NCI-H146 treated with DMSO at 0.1 percent for 48 hours (cell line): Measurements from ENCODE around the gene MACC1.
"Not testable (repeated sequence)": the region's sequence is repeated elsewhere in the genome, so short reads cannot be mapped to it uniquely, and the experiment has no call there.

ENCODE experiments used
- DNase-seq: peaks from one replicate; lab custom pipeline; 2025; ENCODE audit not compliant: unreplicated experiment; lab: John Stamatoyannopoulos, UW

The MACC1 gene

DNA sequence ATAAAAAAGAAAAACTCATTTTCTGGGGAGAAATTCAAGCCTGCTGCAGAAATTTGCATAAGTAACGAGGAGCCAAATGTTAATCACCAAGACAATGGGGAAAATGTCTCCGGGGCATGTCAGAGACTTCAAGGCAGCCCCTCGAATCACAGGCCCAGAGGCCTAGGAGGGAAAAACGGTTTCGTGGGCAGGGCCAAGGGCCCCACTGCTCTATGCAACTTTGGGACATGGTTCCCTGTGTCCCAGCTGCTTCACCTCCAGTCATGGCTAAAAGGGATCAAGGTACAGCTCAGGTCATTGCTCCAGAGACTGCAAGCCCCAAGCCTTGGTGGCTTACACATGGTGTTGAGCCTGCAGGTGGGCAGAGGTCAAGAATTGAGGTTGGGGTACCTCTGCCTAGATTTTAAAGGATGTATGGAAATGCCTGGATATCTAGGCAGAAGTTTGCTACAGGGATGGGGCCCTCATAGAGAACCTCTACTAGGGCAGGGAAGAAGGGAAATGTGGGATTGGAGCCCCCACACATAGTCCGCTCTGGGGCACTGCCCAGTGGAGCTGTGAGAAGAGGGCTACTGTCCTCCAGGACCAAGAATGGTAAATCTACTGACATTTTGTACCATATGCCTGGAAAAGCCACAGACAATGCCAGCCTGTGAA, 8.4 kb downstream of the MACC1 start:
- DNase-seq = no peak

DNA sequence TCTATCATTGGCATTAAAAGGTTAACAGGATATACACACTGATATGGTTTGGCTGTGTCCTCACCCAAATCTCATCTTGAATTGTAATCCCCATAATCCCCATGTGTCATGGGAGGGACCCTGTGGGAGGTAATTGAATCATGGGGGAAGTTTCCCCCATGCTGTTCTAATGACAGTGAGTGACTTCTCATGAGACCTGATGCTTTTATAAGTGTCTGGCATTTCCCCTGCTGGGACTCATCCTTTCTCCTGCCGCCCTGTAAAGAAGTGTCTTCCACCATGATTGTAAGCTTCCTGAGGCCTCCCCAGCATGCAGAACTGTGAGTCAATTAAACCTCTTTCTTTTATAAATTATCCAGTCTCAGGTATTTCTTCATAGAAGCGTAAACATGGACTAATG, 9.4 kb downstream of the MACC1 start:
- DNase-seq = not testable (repeated sequence)

DNA sequence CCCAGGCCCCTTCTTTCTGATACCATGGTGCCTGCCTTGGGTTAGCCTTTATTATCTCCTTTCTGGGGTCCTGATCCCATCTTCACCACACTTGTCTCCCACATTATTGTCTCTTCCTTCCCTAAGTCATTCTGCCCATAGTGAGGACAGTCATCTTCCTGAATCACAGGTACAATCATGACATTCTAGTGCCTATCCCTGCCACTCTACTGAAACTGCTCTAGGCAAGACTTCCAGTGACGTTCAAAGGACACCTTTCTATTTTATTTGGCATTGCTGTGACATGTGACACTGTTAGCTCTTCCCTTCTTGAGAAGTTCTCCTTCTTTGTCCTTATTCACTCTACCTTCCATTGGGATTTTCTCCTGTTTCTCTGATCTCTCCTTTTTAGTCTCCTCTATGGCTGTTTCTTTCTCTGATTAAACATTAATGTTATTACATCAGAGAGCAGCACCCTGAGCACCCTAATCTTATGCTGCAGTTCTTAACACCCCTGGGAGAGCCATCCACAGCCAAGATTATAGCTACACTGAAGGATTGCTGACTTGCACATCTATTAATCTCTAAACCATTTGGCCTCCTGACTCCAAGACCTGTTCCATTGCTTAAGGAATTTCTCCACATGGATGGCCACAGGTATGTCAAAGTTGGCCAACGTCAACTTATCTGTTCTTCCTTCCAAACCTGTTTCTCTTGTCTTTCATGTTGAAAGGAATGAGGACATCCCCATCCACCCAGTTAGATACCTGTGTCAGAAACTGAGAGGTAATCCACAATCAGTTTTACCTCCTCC, 10.9 kb downstream of the MACC1 start:
- DNase-seq = no peak

DNA sequence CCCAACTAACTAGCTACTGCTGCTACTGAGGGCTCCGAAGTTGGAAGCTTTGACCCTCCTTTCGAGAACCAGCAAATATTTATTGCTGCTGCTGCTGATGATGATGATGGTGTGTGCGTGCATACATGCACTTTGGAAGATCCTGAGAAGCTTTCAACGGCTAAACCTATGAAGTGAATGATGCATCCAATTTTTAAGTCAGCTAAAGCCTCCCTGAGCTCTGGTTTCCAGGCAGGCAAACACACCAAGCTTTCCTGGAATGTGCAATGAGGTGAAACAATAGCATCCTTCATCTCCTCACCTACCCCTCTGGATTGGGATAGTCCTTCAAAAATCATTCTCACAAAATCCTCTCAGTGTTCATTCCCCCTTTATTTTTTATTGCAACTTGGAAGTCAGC, 13.9 kb downstream of the MACC1 start:
- DNase-seq = no peak

DNA sequence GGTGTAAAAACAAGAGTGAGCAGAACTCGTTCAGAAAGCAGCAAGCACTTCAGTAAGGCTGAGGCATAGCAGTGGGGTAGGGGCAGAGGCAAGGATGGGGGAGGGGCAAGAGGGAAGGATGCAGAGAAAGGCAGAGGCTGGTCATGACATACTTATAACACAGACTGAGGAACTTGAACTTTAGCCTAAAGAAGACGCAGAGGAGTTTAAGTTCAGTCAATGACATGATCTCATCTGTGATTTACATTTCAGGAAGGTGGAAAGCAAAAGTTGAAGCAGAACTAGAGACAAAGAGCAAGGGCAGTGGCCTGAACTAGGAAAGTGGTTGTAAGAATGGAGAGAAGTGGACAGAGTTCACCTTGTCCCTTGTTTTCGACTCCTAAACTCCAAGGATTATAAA, 15.8 kb downstream of the MACC1 start:
- DNase-seq = no peak

DNA sequence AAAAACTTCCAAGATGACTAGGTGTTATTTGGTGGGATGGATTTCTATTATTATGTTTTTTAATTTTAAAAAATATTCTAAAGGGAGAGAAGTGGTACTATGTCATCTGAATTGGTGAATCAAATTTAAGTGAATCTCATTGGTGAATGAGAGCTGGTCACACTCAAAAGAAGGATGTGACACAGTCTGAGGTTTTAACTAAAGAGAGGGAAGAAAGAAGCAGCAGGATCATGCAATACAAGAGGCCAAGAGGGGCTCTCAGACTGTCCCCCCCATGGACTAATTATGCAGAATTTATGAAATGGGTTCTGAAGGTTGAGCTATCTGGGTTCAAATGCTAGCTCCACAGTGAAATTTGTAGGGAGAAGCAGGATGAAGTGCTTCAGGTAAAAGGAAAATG, 16.2 kb downstream of the MACC1 start:
- DNase-seq = no peak

DNA sequence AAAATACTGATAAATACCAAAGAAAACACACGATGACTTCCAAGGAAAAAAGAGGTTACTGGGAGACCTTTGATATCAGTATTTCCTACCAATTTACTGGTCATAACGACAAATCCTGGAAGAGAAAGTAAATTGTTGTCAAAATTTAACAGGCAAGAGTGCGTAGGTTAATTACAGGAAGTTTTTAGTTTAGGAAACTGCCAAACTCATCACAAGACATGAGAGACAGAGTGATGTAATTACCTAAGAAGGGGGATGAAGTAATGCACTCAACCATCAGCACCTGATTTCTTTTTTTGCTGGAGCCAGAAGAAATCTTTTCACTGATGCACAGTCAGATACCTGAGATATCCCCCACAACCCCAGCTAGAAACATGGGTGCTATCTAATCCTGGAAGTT, 16.8 kb downstream of the MACC1 start:
- DNase-seq = no peak

DNA sequence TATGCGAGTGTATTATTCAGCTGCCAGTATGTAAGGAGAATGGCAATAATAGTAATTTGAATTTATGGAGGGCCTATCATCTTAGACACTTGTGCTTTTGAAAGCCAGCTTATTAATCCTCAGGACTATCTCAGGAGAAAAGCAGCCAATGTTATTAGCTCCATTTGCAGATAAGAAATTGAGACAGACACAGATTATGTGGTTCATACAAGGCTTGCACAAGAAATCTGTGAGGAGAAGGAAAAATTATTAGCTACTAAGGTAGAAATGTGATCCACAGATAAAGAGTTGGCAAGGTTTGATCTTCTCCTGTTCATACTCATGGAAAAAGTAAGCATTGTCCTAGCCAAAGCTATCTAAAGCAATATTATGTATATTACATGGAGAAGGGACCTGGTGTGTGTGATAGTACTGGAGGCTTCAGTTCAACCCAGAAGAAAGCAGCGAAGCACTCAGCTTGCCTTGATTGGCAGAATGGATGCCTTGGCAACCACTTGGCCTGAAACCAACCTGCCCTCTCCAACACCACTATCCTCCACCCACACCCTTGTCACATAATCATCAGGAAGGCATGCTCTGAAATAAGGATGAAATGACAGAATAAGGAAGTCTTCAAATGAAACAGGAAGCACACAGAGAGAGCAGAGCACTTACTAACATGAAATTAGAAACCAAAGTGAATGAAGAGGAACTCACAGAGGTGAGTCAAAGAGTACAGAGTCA, 18.0 kb downstream of the MACC1 start:
- DNase-seq = peak; percentile 62

DNA sequence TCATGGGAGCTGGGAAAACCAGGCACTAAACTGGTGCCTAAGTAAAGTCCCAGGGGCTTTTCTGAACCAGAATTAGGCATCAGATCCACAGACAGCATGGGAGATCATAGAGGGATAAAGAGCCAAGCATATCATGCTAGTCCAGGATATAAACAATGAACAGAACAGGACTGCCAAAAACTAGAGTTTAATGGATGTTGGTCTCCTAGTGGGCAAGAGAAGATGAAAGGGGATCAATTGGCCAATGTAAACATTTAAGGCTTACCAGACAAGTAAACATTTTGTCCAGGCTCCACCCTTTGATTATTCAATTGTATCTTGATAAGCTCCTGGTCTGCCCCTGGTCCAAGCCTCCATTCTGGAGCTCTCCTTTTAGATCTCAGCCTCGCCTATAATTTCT, 18.9 kb downstream of the MACC1 start:
- DNase-seq = peak; percentile 36

DNA sequence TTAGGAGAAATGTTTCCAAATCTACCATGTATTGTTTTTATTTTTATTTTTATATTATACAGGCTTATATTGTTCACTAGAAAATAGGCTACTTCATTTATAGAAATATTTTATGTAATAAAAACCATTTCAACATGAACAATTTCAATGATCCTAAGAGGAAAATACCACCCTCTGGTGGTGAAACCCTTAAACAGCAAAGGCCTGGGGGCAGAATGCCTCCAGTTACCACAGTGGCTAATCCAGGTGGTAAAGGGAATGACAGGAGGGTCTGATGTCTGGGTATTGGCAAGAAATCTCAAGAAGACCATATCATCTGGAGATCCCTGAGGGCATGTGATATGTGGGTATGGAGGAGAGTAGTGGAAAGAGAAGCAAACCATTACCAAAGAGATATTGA, 19.3 kb downstream of the MACC1 start:
- DNase-seq = peak; percentile 21

DNA sequence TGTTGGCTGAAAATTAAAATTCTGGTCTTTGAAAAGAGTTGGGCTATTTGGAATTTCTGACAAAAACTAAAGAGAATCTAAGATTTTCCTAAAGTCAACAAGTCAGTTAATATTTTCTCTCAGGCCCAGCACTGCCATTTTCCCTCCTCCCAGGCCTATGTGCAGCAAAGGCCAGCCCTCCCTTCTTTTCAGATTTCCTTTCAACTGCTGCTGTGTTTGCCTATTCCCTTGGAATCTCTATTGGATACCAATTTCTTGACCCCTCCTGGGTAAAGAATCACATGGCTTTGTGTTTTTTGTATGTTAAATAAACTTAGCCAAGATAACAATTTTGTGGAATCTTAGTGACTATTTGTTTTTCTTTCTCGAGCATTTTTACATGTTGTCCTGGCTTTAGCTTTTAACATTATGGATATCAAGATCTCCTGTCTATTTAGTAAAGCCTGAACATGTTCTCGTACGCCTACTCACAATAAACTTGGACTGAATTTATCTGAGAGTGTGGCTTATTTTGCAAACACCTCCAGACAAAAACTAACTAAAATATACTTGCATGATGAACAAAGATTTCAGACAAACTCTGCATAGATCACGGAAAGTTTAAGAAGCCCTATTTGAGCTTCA, 19.9 kb downstream of the MACC1 start:
- DNase-seq = peak; percentile 9

DNA sequence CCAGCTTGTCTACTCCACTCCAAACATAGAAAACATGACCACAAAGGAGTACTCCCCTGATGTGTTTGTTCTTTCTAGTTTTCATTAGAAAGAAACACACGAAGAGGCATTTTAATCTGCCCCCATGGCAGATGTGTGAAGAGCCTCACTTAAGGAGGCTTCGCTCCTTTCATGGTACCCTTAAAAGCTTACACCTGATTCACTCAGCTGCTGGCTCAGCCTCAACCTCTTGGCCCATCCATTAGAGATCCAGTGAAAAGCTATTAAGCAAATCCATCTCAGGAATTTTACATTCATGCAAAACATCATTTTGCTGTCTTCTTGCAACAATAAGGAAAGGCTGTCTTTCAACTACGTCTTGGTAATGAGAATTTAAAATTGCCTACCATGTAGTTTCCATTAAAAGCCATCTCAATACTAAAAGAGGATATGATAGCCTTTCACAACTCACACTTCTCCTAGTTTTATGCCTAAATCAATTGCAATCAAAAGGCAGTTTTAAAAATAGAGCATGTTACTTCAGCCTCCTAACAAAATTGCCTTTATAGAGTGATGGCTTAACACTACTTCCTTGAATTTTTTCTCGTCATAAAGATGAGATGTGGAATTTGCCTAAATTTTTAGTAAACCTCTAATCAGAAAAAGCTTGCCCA, 22.7 kb downstream of the MACC1 start:
- no peak for DNase-seq

DNA sequence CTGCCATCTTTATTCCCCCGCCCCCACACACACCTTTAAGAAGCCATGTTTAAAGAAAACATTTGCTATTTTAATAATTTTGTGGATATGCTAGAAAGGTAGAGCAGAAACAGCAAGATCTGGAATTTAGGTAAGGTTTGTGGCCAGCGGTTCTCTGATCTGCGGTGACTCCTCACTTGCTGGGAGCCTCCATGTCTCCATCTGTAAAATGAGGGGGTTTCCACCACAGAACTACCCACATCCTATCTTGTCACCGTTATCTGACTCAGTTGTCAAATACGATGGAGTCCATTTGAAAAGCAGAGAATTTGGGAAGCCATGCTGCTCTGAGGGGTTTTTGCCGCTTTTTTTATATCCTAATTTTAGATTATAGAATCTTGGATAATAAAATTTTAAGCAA, 23.3 kb downstream of the MACC1 start:
- no peak for DNase-seq

DNA sequence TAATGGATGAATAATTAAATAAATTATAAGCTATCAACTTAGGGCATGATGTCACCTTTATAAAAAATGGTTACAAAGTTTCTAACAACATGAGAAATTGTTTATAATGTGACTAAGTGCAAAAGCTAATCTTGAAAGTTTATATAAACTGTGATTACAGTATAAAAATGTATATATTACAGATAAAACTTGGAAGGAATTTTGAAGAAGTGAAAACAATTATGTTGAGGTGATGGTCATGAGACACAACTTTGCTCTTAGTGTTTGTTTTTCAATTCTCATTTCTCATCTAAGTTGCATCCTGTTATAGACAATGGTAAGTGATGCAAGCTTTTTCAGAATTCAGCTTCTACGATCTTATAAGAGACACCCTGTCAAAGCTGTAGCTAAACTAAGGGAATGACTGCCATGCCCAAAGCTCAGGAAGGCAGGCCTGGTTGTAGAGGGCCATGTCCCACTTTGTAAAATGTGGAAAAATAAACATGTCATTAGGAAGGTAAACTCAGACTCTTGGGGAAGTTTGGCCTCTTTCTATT, 23.9 kb downstream of the MACC1 start:
- DNase-seq = no peak

DNA sequence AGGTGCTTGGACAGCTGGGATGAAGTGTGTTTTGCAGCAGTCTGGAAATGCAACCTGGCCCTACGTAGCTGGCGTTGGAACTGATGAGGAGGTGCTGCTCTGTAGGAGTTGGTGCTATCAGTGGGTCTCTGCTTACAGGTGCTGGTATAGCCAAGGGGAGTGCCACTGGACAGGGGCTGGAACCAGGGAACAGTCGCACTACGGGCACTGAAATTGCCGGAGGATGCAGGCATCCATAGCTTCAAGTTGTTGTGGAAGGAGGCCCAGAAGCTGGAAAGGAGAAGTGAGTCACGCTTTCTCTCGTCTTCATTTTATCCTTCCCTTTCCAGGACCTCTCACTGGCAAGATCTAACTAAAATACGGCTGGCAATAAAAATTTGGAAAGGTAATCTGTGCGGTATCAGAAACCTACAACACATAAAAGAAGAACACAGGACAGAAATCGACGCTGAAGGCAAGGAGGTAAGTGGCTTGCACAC, 25.8 kb downstream of the MACC1 start:
- DNase-seq = no peak

DNA sequence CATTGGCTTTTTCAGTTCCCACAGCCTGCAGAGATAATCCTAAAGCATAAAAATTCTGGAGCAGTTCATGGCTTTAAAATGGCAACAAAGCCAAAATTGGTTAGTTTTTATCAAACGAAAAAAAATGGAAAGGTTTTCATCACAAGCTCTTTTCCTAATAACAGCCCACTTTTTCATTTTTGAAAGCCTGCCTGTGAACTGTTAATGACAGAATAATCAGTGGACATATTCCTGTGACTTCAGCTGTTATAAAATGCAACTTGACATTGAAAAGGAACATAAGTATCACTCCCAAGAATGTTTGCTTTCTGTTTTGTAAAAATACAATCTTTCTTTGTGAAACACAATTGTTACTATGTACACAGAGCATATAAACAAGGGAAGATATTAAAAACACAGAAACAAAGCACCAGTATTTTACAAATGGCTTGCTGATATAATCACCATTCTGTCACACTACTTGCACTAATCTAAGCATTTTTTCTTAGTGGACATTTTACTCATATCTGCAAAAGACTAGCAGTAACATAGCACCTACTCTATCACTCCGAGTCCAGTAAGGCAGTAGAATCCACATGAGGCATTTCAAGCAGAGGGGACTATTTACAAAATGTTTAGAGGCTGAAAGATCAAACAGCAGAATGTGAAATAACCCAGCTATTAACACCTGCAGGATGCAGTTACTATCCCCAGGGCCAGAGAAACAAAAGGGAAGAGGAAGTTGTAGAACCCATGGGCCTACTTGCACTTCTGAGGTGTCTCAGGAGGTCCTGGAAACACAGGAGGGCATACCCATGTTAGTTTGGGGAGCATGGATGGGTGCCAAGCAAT, 26.4 kb downstream of the MACC1 start:
- peak; percentile 32 for DNase-seq

DNA sequence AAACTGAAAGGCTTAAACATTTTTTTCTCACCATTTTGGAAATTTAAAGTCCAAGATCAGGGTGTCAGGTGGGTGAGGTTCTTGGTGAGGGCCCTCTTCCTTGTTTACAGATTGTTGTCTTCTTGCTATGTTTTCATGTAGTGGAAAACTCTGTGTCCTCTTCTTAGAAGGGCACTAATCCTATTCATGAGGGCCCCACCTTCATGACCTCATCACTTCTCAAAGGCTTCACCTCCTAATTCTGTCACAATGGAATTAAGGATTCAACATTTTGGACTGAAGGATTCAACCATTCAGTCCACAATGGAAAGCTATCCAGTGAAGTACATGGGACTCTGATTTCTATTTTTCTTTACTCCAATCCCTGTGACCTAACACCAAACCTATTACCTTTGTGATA, 27.3 kb downstream of the MACC1 start:
- no peak for DNase-seq

DNA sequence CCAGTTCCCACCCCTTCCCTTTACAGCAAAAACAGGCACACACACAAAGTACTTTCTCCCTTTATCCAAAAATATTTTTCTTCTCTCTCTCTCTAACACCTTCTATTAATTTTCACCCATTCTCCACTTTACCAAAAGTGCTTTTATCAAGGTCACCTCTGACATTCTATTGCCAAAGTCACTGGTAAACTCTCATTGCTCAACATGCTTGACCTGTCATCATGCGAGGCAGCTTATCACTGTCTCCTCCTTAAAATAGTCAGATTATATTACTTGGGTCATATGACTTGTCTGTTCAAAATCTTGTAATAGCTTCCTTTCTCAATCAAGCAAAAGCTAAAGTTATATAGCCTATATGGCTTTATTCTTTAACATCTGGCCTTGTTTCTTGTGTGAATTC, 28.6 kb downstream of the MACC1 start:
- no peak for DNase-seq

DNA sequence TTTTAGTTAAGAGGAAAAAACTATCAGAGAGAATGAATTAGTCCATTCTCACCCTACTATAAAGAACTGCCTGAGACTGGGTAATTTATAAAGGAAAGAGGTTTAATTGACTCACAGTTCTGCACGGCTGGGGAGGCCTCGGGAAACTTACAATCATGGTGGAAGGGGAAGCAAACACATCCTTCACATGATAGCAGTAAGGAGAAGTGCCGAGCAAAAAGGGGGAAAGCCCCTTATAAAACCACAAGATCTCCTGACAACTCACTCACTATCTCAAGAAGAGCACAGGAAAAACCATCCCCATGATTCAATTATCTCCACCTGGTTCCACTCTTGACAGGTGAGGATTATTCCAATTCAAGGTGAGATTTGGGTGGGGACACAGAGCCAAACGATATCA, 29.3 kb downstream of the MACC1 start:
- not testable (repeated sequence) for DNase-seq

DNA sequence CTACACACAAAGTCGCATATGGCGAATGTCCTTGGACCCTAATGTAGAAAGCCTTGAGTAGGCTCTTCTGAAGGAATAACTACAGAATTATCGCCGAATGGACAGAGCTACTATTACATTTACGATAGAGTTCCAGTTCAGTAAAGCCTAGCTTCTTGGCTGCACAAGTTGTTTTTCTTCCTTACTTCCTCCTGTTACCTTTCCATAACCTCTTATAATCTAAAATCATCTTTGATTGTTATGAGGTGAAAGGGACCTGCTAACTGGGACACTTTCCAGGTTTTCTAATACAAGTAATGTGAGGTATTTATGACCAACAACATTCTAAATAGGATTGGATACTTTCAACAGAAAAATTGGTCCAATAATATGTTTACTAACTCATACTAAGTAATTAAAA, 31.2 kb downstream of the MACC1 start:
- no peak for DNase-seq
